ENCODE measurements around the gene ANKRD13A. TPM values are rescaled to one million over a fixed set of nuclear protein-coding genes. Genes with fewer than 3 reads are reported as not detected.

The ANKRD13A gene
- 37.8 TPM for polyA plus RNA-seq (2012; ENCODE audit: low read depth, missing spikeins)

GRCh38 chr12:109998904-109999648 lies at the start of gene ANKRD13A:
ANKRD13A (plus strand) TSS chr12:109999430; CDS start chr12:109999689, 259 bp downstream.
- TF ChIP-seq TAF1 (IDR thresholded peaks at IDR 0.05; ENCODE audit: low read depth, low read length), result peak; percentile 96
- TF ChIP-seq PAX5 (IDR thresholded peaks at IDR 0.05; ENCODE audit: insufficient read depth, low read length, severe bottlenecking), result peak; percentile 6
- TF ChIP-seq SPI1 (IDR thresholded peaks at IDR 0.05; ENCODE audit: low read depth, low read length), result peak; percentile 92
- TF ChIP-seq POU2F2 (IDR thresholded peaks at IDR 0.05; ENCODE audit: low read depth, low read length), result peak; percentile 30
- peak; percentile 93 for TF ChIP-seq POLR2A (IDR thresholded peaks at IDR 0.05; ENCODE audit: low read depth, low read length)
- TF ChIP-seq POLR2AphosphoS5 (IDR thresholded peaks at IDR 0.05; ENCODE audit: low read depth, low read length), result peak; percentile 83; the same call in 1 of the 2 replicates
- FAIRE-seq (peak; percentile 90), DNase-seq (ENCODE audit: insufficient read length, low spot score) (peak; percentile 71)

DNA sequence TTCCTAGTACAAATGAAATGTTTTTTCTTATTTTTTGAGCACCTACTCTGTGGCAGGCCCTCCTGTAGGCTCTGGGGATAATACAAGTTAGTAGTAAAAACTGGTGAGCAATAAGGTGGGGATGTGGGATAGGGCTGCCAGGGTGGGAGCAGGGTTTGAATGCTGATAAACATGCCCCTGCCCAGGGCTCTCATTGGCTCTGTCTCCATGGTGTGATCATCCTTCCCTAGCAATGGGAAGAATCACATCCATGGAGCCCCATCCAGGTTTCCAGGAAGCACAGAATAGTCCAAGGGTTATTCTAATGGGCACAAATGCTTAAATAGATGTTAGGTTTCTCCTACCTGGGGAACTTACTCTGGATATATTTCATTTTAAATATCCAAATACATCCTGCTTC lies 48.6 kb upstream of the ANKRD13A start:
- DNase-seq (ENCODE audit: insufficient read length, low spot score), result no peak
- TF ChIP-seq POU2F2 (IDR thresholded peaks at IDR 0.05; ENCODE audit: low read depth, low read length), result no peak
- TF ChIP-seq SPI1 (IDR thresholded peaks at IDR 0.05; ENCODE audit: low read depth, low read length), result no peak
- no peak for TF ChIP-seq PAX5 (IDR thresholded peaks at IDR 0.05; ENCODE audit: insufficient read depth, low read length, severe bottlenecking)
- TF ChIP-seq POLR2AphosphoS5 (IDR thresholded peaks at IDR 0.05; ENCODE audit: low read depth, low read length), result no peak
- no peak for TF ChIP-seq TAF1 (IDR thresholded peaks at IDR 0.05; ENCODE audit: low read depth, low read length)
- TF ChIP-seq POLR2A (IDR thresholded peaks at IDR 0.05; ENCODE audit: low read depth, low read length), result no peak
- no peak for FAIRE-seq

DNA sequence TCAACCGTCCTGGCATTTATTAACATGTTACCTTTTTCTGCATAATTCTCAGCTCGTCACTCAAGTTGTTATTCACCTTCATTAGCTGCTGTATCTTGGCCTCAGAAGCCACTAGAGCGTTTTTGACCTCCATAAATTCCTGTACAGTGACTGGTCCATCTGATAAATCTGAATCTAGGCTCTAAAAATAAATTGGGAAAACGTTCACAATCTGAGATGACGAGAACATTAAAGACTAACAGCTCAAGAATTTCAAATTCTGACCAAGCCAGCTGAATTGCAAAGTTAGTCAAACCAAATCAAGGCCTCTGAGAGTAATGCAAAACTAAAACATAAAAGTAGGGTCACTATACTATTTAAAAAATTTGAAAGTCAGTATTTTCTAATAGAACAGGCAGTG lies 48.1 kb upstream of the ANKRD13A start:
- TF ChIP-seq SPI1 (IDR thresholded peaks at IDR 0.05; ENCODE audit: low read depth, low read length) (no peak), POU2F2 (IDR thresholded peaks at IDR 0.05; ENCODE audit: low read depth, low read length) (no peak), POLR2A (IDR thresholded peaks at IDR 0.05; ENCODE audit: low read depth, low read length) (no peak), PAX5 (IDR thresholded peaks at IDR 0.05; ENCODE audit: insufficient read depth, low read length, severe bottlenecking) (no peak), TAF1 (IDR thresholded peaks at IDR 0.05; ENCODE audit: low read depth, low read length) (no peak)
- DNase-seq (ENCODE audit: insufficient read length, low spot score) (no peak), FAIRE-seq (no peak)

GRCh38 chr12:109951751-109952150 lies 47.5 kb upstream of the ANKRD13A start:
- DNase-seq (ENCODE audit: insufficient read length, low spot score), result no peak
- no peak for TF ChIP-seq POLR2A (IDR thresholded peaks at IDR 0.05; ENCODE audit: low read depth, low read length)
- no peak for TF ChIP-seq POU2F2 (IDR thresholded peaks at IDR 0.05; ENCODE audit: low read depth, low read length)
- TF ChIP-seq PAX5 (IDR thresholded peaks at IDR 0.05; ENCODE audit: insufficient read depth, low read length, severe bottlenecking), result no peak
- TF ChIP-seq TAF1 (IDR thresholded peaks at IDR 0.05; ENCODE audit: low read depth, low read length), result no peak
- no peak for TF ChIP-seq POLR2AphosphoS5 (IDR thresholded peaks at IDR 0.05; ENCODE audit: low read depth, low read length)
- no peak for TF ChIP-seq SPI1 (IDR thresholded peaks at IDR 0.05; ENCODE audit: low read depth, low read length)
- no peak for FAIRE-seq

- no peak for TF ChIP-seq PAX5 (IDR thresholded peaks at IDR 0.05; ENCODE audit: insufficient read depth, low read length, severe bottlenecking)
- TF ChIP-seq POU2F2 (IDR thresholded peaks at IDR 0.05; ENCODE audit: low read depth, low read length), result no peak
- no peak for TF ChIP-seq POLR2AphosphoS5 (IDR thresholded peaks at IDR 0.05; ENCODE audit: low read depth, low read length)
- TF ChIP-seq TAF1 (IDR thresholded peaks at IDR 0.05; ENCODE audit: low read depth, low read length), result no peak
- no peak for TF ChIP-seq POLR2A (IDR thresholded peaks at IDR 0.05; ENCODE audit: low read depth, low read length)
- TF ChIP-seq SPI1 (IDR thresholded peaks at IDR 0.05; ENCODE audit: low read depth, low read length), result no peak
- no peak for FAIRE-seq
- DNase-seq (ENCODE audit: insufficient read length, low spot score), result no peak
Measured at GRCh38 chr12:109952160-109952858, 46.9 kb upstream of the ANKRD13A start.

GRCh38 chr12:109952873-109953272 lies 46.4 kb upstream of the ANKRD13A start:
- no peak for FAIRE-seq
- TF ChIP-seq PAX5 (IDR thresholded peaks at IDR 0.05; ENCODE audit: insufficient read depth, low read length, severe bottlenecking), result no peak
- no peak for TF ChIP-seq POU2F2 (IDR thresholded peaks at IDR 0.05; ENCODE audit: low read depth, low read length)
- no peak for TF ChIP-seq TAF1 (IDR thresholded peaks at IDR 0.05; ENCODE audit: low read depth, low read length)
- no peak for TF ChIP-seq POLR2AphosphoS5 (IDR thresholded peaks at IDR 0.05; ENCODE audit: low read depth, low read length)
- TF ChIP-seq SPI1 (IDR thresholded peaks at IDR 0.05; ENCODE audit: low read depth, low read length), result no peak
- no peak for TF ChIP-seq POLR2A (IDR thresholded peaks at IDR 0.05; ENCODE audit: low read depth, low read length)
- no peak for DNase-seq (ENCODE audit: insufficient read length, low spot score)

DNA sequence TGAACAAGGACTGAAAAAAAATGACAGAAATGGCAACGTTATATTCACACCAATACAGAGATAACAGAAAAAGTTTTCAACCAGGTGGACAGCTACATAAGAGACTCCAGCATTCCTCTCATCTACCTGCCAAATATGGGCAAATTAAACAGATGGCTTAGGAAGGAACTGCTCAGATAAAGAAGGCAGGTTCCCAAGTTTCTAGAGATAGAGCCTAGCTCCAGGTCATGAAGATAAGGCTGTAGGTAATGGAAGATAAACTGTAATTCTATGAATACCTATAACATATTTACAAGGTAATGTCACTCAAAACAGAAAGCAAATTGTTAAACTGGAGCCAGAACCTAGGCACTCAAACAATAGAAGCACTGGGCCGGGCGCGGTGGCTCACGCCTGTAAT lies 45.6 kb upstream of the ANKRD13A start:
- FAIRE-seq (no peak), DNase-seq (ENCODE audit: insufficient read length, low spot score) (no peak)

DNA sequence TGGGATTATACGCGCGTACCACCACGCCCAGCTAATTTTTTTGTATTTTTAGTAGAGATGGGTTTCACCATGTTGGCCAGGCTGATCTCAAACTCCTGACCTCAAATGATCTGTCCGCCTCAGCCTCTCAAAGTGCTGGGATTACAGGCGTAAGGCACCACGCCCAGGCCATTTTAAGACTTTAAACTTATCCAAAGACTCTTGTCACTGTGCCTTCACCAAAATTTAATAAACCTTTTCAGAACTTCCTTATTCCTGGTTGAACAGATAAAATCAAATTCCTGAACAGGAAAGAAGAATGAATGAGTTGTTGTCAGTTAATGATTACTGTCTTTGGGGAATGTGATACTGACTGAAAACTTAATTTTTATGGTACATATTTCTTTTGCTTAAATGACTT lies 40.9 kb upstream of the ANKRD13A start:
- FAIRE-seq, result no peak
- TF ChIP-seq TAF1 (IDR thresholded peaks at IDR 0.05; ENCODE audit: low read depth, low read length), result no peak
- TF ChIP-seq POU2F2 (IDR thresholded peaks at IDR 0.05; ENCODE audit: low read depth, low read length), result no peak
- TF ChIP-seq PAX5 (IDR thresholded peaks at IDR 0.05; ENCODE audit: insufficient read depth, low read length, severe bottlenecking), result no peak
- no peak for DNase-seq (ENCODE audit: insufficient read length, low spot score)

More for the DNA sequence above, 45.6 kb upstream of the ANKRD13A start:
- TF ChIP-seq POU2F2 (IDR thresholded peaks at IDR 0.05; ENCODE audit: low read depth, low read length) (no peak), SPI1 (IDR thresholded peaks at IDR 0.05; ENCODE audit: low read depth, low read length) (no peak), POLR2AphosphoS5 (IDR thresholded peaks at IDR 0.05; ENCODE audit: low read depth, low read length) (no peak), PAX5 (IDR thresholded peaks at IDR 0.05; ENCODE audit: insufficient read depth, low read length, severe bottlenecking) (no peak), POLR2A (IDR thresholded peaks at IDR 0.05; ENCODE audit: low read depth, low read length) (no peak), TAF1 (IDR thresholded peaks at IDR 0.05; ENCODE audit: low read depth, low read length) (no peak)

- TF ChIP-seq POLR2AphosphoS5 (IDR thresholded peaks at IDR 0.05; ENCODE audit: low read depth, low read length) (no peak), TAF1 (IDR thresholded peaks at IDR 0.05; ENCODE audit: low read depth, low read length) (no peak), PAX5 (IDR thresholded peaks at IDR 0.05; ENCODE audit: insufficient read depth, low read length, severe bottlenecking) (no peak), POLR2A (IDR thresholded peaks at IDR 0.05; ENCODE audit: low read depth, low read length) (no peak), SPI1 (IDR thresholded peaks at IDR 0.05; ENCODE audit: low read depth, low read length) (no peak), POU2F2 (IDR thresholded peaks at IDR 0.05; ENCODE audit: low read depth, low read length) (no peak)
- FAIRE-seq, result no peak
- no peak for DNase-seq (ENCODE audit: insufficient read length, low spot score)
Measured at GRCh38 chr12:109959411-109960093, 39.7 kb upstream of the ANKRD13A start.
